IMR-90 (cell line): Measurements from ENCODE around the gene ZEB2. TPM values are rescaled to one million over a fixed set of nuclear protein-coding genes. Genes with fewer than 3 reads are reported as not detected.

Experiments used
- ATAC-seq: fragments of 200-7000 bp; cut with Tn5 transposase; 2 replicates; pipeline ENCODE4 v1.9.1; 2020; ENCODE audit warnings: low read depth, mild to moderate bottlenecking, moderate library complexity
- BruUV-seq: library from RNA; stranded (reverse); fragments of 400-500 nt; replicated peaks from 2 replicates; lab custom pipeline; 2021; lab: Mats Ljungman, UMichigan
- CTCF ChIA-PET: fragments of 300-600 bp; formaldehyde crosslinking; extraction: SDS; loops from one replicate; lab custom pipeline; 2021; ENCODE audit warnings: antibody characterized with exemption; lab: Yijun Ruan, JAX
- POLR2A ChIA-PET: fragments of 300-600 bp; sonication (Branson Sonifier 250); formaldehyde crosslinking; loops from one replicate; lab custom pipeline; 2022; ENCODE audit warnings: antibody characterized with exemption; ENCODE audit not compliant: unreplicated experiment; lab: Charles Lee
- DNase-seq: peaks from one replicate; pipeline ENCODE4 v3.0.0; 2013
- H2AFZ ChIP-seq: replicated peaks from 2 replicates; pipeline ENCODE3; 2013; ENCODE audit warnings: low read length, mild to moderate bottlenecking; ENCODE audit not compliant: poor library complexity
- H2AK5ac ChIP-seq: 2 replicates; pipeline ENCODE4 v1.6.1; 2013; ENCODE audit warnings: low read depth, low read length, inconsistent platforms
- H2AK9ac ChIP-seq: replicated peaks from 2 replicates; pipeline ENCODE3; 2013; ENCODE audit warnings: mild to moderate bottlenecking, low read depth, low read length, moderate library complexity; ENCODE audit not compliant: poor library complexity
- H2BK120ac ChIP-seq: 2 replicates; pipeline ENCODE4 v1.6.1; 2013; ENCODE audit warnings: low read depth, low read length, inconsistent platforms
- H2BK15ac ChIP-seq: 3 replicates; pipeline ENCODE4 v1.6.1; 2013; ENCODE audit warnings: low read depth, low read length, inconsistent platforms
- H2BK20ac ChIP-seq: 2 replicates; pipeline ENCODE4 v1.6.1; 2013; ENCODE audit warnings: low read depth, mild to moderate bottlenecking, inconsistent platforms, low read length, moderate library complexity
- H2BK5ac ChIP-seq: 2 replicates; pipeline ENCODE4 v1.6.1; 2013; ENCODE audit warnings: mild to moderate bottlenecking, low read depth, low read length, inconsistent platforms; ENCODE audit not compliant: poor library complexity, severe bottlenecking
- H3K14ac ChIP-seq: replicated peaks from 2 replicates; pipeline ENCODE4 v1.6.1; 2013; ENCODE audit warnings: low read depth, low read length, inconsistent platforms
- H3K18ac ChIP-seq: 2 replicates; pipeline ENCODE4 v1.6.1; 2013; ENCODE audit warnings: low read depth, low read length, control low read depth
- H3K23ac ChIP-seq: 2 replicates; pipeline ENCODE4 v1.6.1; 2013; ENCODE audit warnings: low read depth, low read length, inconsistent platforms
- H3K27ac ChIP-seq: 2 replicates; pipeline ENCODE4 v1.5.1; 2013; ENCODE audit warnings: mild to moderate bottlenecking, control low read depth, low read length; ENCODE audit not compliant: insufficient read depth
- H3K27me3 ChIP-seq: 2 replicates; pipeline ENCODE4 v1.6.1; 2013; ENCODE audit warnings: low read length; ENCODE audit not compliant: control insufficient read depth, insufficient read depth
- H3K36me3 ChIP-seq: 2 replicates; pipeline ENCODE4 v1.6.1; 2013; ENCODE audit warnings: low read length, mixed read lengths; ENCODE audit not compliant: control insufficient read depth, insufficient read depth
- H3K4ac ChIP-seq: 2 replicates; pipeline ENCODE4 v1.6.1; 2013; ENCODE audit warnings: low read depth, low read length, inconsistent platforms
- H3K4me1 ChIP-seq: 2 replicates; pipeline ENCODE4 v1.6.1; 2013; ENCODE audit warnings: low read length, mixed read lengths; ENCODE audit not compliant: control insufficient read depth, insufficient read depth
- H3K4me2 ChIP-seq: 2 replicates; pipeline ENCODE4 v1.6.1; 2013; ENCODE audit warnings: low read depth, mild to moderate bottlenecking, control low read depth, low read length, moderate library complexity
- H3K4me3 ChIP-seq: 2 replicates; pipeline ENCODE4 v1.5.1; 2013; ENCODE audit warnings: low read depth, mild to moderate bottlenecking, control low read depth, low read length, moderate library complexity; ENCODE audit not compliant: insufficient read depth
- H3K56ac ChIP-seq: 2 replicates; pipeline ENCODE4 v1.6.1; 2013; ENCODE audit warnings: low read length, inconsistent platforms; ENCODE audit not compliant: insufficient read depth; ENCODE audit errors: extremely low read depth
- H3K79me1 ChIP-seq, 2 experiments: 2 replicates each; pipeline ENCODE4 v1.6.1; 2013; ENCODE audit warnings: low read length in 2 of 2, inconsistent platforms in 1 of 2, low read depth in 1 of 2
- H3K9ac ChIP-seq: 2 replicates; pipeline ENCODE4 v1.6.1; 2013; ENCODE audit warnings: low read depth, low read length, control low read depth
- H3K9me1 ChIP-seq: 2 replicates; pipeline ENCODE4 v1.6.1; 2013; ENCODE audit warnings: low read length, inconsistent platforms; ENCODE audit not compliant: insufficient read depth
- H3K9me3 ChIP-seq: 2 replicates; pipeline ENCODE4 v1.6.1; 2013; ENCODE audit warnings: low read length; ENCODE audit not compliant: control insufficient read depth, insufficient read depth
- H4K20me1 ChIP-seq: 2 replicates; pipeline ENCODE4 v1.6.1; 2013; ENCODE audit warnings: low read length, inconsistent platforms; ENCODE audit not compliant: insufficient read depth
- H4K5ac ChIP-seq: 2 replicates; pipeline ENCODE4 v1.6.1; 2013; ENCODE audit warnings: mild to moderate bottlenecking, low read depth, low read length, control low read depth
- H4K8ac ChIP-seq, 2 experiments: 2 replicates each; pipeline ENCODE4 v1.6.1; 2013; ENCODE audit warnings: low read depth in 2 of 2, low read length in 2 of 2, control low read depth in 1 of 2, inconsistent platforms in 1 of 2
- H4K91ac ChIP-seq: 2 replicates; pipeline ENCODE4 v1.6.1; 2013; ENCODE audit warnings: low read depth, low read length, inconsistent platforms; ENCODE audit not compliant: insufficient read depth
- CHD1 ChIP-seq: IDR thresholded peaks from 2 replicates; pipeline ENCODE4 v1.6.1; 2012; ENCODE audit warnings: low read depth, low read length, improper control_type of control experiment
- ELK1 ChIP-seq: fragments of 150-350 bp; IDR thresholded peaks from 2 replicates; pipeline ENCODE4 v1.6.1; 2016; ENCODE audit warnings: low read depth, mild to moderate bottlenecking, low read length, moderate library complexity, borderline replicate concordance
- MAFK ChIP-seq: IDR thresholded peaks from 2 replicates; pipeline ENCODE4 v1.6.1; 2012; ENCODE audit warnings: low read depth, low read length, improper control_type of control experiment
- MAZ ChIP-seq: IDR thresholded peaks from 2 replicates; pipeline ENCODE4 v1.6.1; 2012; ENCODE audit warnings: low read depth, mild to moderate bottlenecking, low read length, improper control_type of control experiment, moderate library complexity, borderline replicate concordance
- NFE2L2 ChIP-seq: fragments of 150-350 bp; IDR thresholded peaks from 2 replicates; pipeline ENCODE4 v1.6.1; 2016; ENCODE audit warnings: low read depth, mild to moderate bottlenecking, low read length
- POLR2A ChIP-seq: IDR thresholded peaks from 2 replicates; pipeline ENCODE4 v1.6.1; 2012; ENCODE audit warnings: mild to moderate bottlenecking, low read depth, low read length
- RAD21 ChIP-seq: IDR thresholded peaks from 2 replicates; pipeline ENCODE4 v1.6.1; 2012; ENCODE audit warnings: low read length, improper control_type of control experiment
- RCOR1 ChIP-seq: IDR thresholded peaks from 2 replicates; pipeline ENCODE4 v1.6.1; 2012; ENCODE audit warnings: mild to moderate bottlenecking, low read length, improper control_type of control experiment; ENCODE audit not compliant: insufficient replicate concordance
- RFX5 ChIP-seq: IDR thresholded peaks from 2 replicates; pipeline ENCODE4 v1.8.0; 2012; ENCODE audit warnings: low read depth, mild to moderate bottlenecking, low read length, moderate library complexity
- USF2 ChIP-seq: fragments of 150-350 bp; IDR thresholded peaks from 2 replicates; pipeline ENCODE4 v1.6.1; 2017; ENCODE audit warnings: mild to moderate bottlenecking, antibody characterized with exemption, low read length, low read depth
- WGBS, 2 experiments: methylation state at CpG; one replicate each; pipeline versions ENCODE4 v1.1.5 to v1.1.7; 2013; ENCODE audit warnings: missing lambda C conversion rate in 2 of 2; ENCODE audit not compliant: insufficient read length in 1 of 2; ENCODE audit errors: extremely low coverage in 2 of 2; 5-methylcytosine and 5-hydroxymethylcytosine counted together
- dilution Hi-C: fragments of 300-500 bp; cut with HindIII; formaldehyde crosslinking; loops from one replicate; pipeline ENCODE4 v1.14.3; 2018; ENCODE audit warnings: low sequenced_read_pairs; ENCODE audit not compliant: unreplicated experiment
- in situ Hi-C: fragments of 300-500 bp; cut with MboI; formaldehyde crosslinking; loops from 3 replicates; pipeline ENCODE4 v1.14.3; 2019; ENCODE audit warnings: low sequenced_read_pairs, inconsistent platforms, mixed read lengths
- intact Hi-C: fragments of 100-400 bp; cut with micrococcal nuclease; formaldehyde crosslinking; loops from 2 replicates; pipeline ENCODE4 v1.10.0; 2022
- polyA plus RNA-seq, 3 experiments: library from polyadenylated mRNA; depleted of rRNA; stranded (reverse); fragments of >200 nt; gene quantifications; 2 replicates each; pipeline ENCODE4 v1.2.3, GENCODE V29; 2012; ENCODE audit warnings: low replicate concordance in 1 of 3
- total RNA-seq: library from RNA; depleted of rRNA; stranded (reverse); fragments of >200 nt; gene quantifications from 2 replicates; pipeline ENCODE4 v1.2.3, GENCODE V29; 2012

Gene ZEB2
- total and polyA plus RNA-seq, 2 of the 4 experiments (the other 2 are of a cell fraction): 22.4 to 50.9 TPM

GRCh38 chr2:144496977-144497598, 22.8 kb downstream of the ZEB2 start:
- in situ Hi-C loops: no loop called here
- H2AK5ac ChIP-seq: peak overlapping the region; percentile 61
- H3K23ac ChIP-seq: peak overlapping the region; percentile 70
- no TSS peak for BruUV-seq
- H2BK15ac ChIP-seq: 0 out of 3 replicates have a peak overlapping the region, but pooled peaks have one; percentile 19
- no peak overlapping the region for H2AFZ ChIP-seq
- no peak overlapping the region for H2AK9ac ChIP-seq
- peaks cover 46 to 71% of the 10 kb centered on the region in 2 experiments for H3K79me1 ChIP-seq
- H3K9me3 ChIP-seq: no peaks in the 10 kb centered on the region
- no peak overlapping the region for H4K8ac ChIP-seq
- ATAC-seq: no peak
- H3K14ac ChIP-seq: no peak overlapping the region
- H3K27ac ChIP-seq: no peak overlapping the region
- no peak overlapping the region for H4K91ac ChIP-seq
- peaks cover 10% of the 10 kb centered on the region for H3K4me1 ChIP-seq
- H4K20me1 ChIP-seq: peaks cover 23% of the 10 kb centered on the region; the same call in 1 of the 2 replicates
- POLR2A ChIA-PET: interaction anchor here (0.6 kb wide), 2 partner anchors 13 to 1186 kb away, joined by 4 read pairs; no protein-coding TSS in a partner anchor
- no peak for DNase-seq
- H2BK5ac ChIP-seq: no peak overlapping the region
- no peak overlapping the region for H3K4me2 ChIP-seq
- no peak overlapping the region for H2BK120ac ChIP-seq
- no peak overlapping the region; the same call in 1 of the 2 replicates for H3K18ac ChIP-seq
- no peak overlapping the region for H3K4me3 ChIP-seq
- H3K27me3 ChIP-seq: no peaks in the 10 kb centered on the region
- H3K36me3 ChIP-seq: peaks cover 13% of the 10 kb centered on the region
- no peak overlapping the region for H2BK20ac ChIP-seq
- dilution Hi-C loops: no loop called here
- no peak overlapping the region for H3K56ac ChIP-seq
- H3K4ac ChIP-seq: peak overlapping the region; percentile 21; the same call in 1 of the 2 replicates
- H3K9me1 ChIP-seq: peaks cover 5% of the 10 kb centered on the region
- H4K5ac ChIP-seq: no peak overlapping the region; the same call in 1 of the 2 replicates
- TF ChIP-seq MAZ (no peak), CHD1 (no peak), RFX5 (no peak), MAFK (no peak), NFE2L2 (no peak), USF2 (no peak), POLR2A (no peak), ELK1 (no peak), RAD21 (no peak), RCOR1 (no peak)
- CTCF ChIA-PET: interaction anchor here (0.6 kb wide), 1 partner anchor 278 kb away, joined by 3 read pairs; no protein-coding TSS in a partner anchor
- WGBS, 2 experiments: no CpG with 5 or more reads among the region's 3 CpGs
- intact Hi-C loops: no loop called here
- H3K9ac ChIP-seq: peak overlapping the region; percentile 31; the same call in 1 of the 2 replicates
